Loucy (cell line): Measurements from ENCODE around the gene DEPDC4.

Experiments
- EZH2phosphoT487 ChIP-seq: fragments of 200-600 bp; IDR thresholded peaks from 2 replicates; pipeline ENCODE4 v1.6.1; 2018; ENCODE audit warnings: antibody characterized with exemption, mild to moderate bottlenecking, moderate library complexity, borderline replicate concordance
- TF ChIP-seq, protein P1 (sequence below): fragments of 200-600 bp; sonication (generic); conservative IDR thresholded peaks from 2 replicates; pipeline ENCODE4 v1.5.1; 2014; ENCODE audit warnings: mild to moderate bottlenecking, antibody characterized with exemption, low read length

GRCh38 chr12:100254876-100255275 is 12.0 kb downstream of the DEPDC4 start:
- TF ChIP-seq, protein P1, sequence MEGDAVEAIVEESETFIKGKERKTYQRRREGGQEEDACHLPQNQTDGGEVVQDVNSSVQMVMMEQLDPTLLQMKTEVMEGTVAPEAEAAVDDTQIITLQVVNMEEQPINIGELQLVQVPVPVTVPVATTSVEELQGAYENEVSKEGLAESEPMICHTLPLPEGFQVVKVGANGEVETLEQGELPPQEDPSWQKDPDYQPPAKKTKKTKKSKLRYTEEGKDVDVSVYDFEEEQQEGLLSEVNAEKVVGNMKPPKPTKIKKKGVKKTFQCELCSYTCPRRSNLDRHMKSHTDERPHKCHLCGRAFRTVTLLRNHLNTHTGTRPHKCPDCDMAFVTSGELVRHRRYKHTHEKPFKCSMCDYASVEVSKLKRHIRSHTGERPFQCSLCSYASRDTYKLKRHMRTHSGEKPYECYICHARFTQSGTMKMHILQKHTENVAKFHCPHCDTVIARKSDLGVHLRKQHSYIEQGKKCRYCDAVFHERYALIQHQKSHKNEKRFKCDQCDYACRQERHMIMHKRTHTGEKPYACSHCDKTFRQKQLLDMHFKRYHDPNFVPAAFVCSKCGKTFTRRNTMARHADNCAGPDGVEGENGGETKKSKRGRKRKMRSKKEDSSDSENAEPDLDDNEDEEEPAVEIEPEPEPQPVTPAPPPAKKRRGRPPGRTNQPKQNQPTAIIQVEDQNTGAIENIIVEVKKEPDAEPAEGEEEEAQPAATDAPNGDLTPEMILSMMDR: no peak
- TF ChIP-seq EZH2phosphoT487: no peak
